Body of pancreas (tissue), 4 donors: ENCODE data around the gene NUP50. TPM values are rescaled to one million over a fixed set of nuclear protein-coding genes. Genes with fewer than 3 reads are reported as not detected.
A peak's percentile ranks its signal among the peaks of the same experiment; 100 is the strongest.

ENCODE experiments used
- ATAC-seq: fragments of 150-250 bp; one replicate; pipeline ENCODE4 v1.9.1; 2016
- DNase-seq, 4 donors: peaks; one replicate each; pipeline ENCODE4 v3.0.0-alpha.2; 2019
- H3K27ac ChIP-seq, 4 donors: fragments of 200-600 bp; sonication (generic); 1 replicate in 3 of 4; 2 replicates in 1 of 4; pipeline versions ENCODE4 v1.5.1 to v1.6.1; 2016 to 2019; ENCODE audit warnings: mild to moderate bottlenecking in 1 of 4, mixed read lengths in 1 of 4, moderate library complexity in 1 of 4
- H3K27me3 ChIP-seq, 2 donors: fragments of 200-600 bp; sonication (generic); one replicate each; pipeline ENCODE4 v1.6.0; 2016; ENCODE audit warnings: mild to moderate bottlenecking in 1 of 2
- H3K36me3 ChIP-seq, 2 donors: fragments of 200-600 bp; sonication (generic); replicated peaks in 1 of 2; 2 replicates each; pipeline ENCODE4 v1.5.1; 2016; ENCODE audit warnings: low read depth in 2 of 2; ENCODE audit not compliant: insufficient read depth in 1 of 2
- H3K4me1 ChIP-seq: fragments of 200-600 bp; sonication (generic); one replicate; pipeline ENCODE4 v1.6.0; 2016
- H3K4me3 ChIP-seq, 2 donors: fragments of 200-600 bp; sonication (generic); 1 replicate in 1 of 2; 2 replicates in 1 of 2; pipeline ENCODE4 v1.5.1; 2016 to 2019
- H3K9me3 ChIP-seq, 3 donors: fragments of 200-600 bp; sonication (generic); 1 replicate in 2 of 3; 2 replicates in 1 of 3; pipeline ENCODE4 v1.5.1; 2016
- CTCF ChIP-seq, 7 experiments: fragments of 450-650 bp in 4 of 7; fragments of 200-600 bp in 3 of 7; sonication (generic) in 3 of 7; IDR thresholded peaks; one replicate each; pipeline ENCODE4 v1.5.1; 2016 to 2019; ENCODE audit warnings: antibody characterized with exemption in 7 of 7
- POLR2A ChIP-seq, 3 donors: fragments of 450-650 bp; IDR thresholded peaks; one replicate each; pipeline ENCODE4 v1.6.1; 2016; ENCODE audit warnings: antibody characterized with exemption in 3 of 3, mild to moderate bottlenecking in 2 of 3
- WGBS, 2 donors: methylation state at CpG; one replicate each; pipeline ENCODE4 v1.1.5; 2017; 5-methylcytosine and 5-hydroxymethylcytosine counted together
- intact Hi-C: fragments of 100-400 bp; cut with DNase I; formaldehyde crosslinking; loops from one replicate; pipeline ENCODE4 v1.15.1; 2023
- total RNA-seq, 2 donors: library from RNA; depleted of rRNA; stranded (reverse); fragments of >200 nt; gene quantifications; one replicate each; pipeline ENCODE4 v1.1.0, GENCODE V29; 2016

Gene NUP50
- total RNA-seq, 2 donors from 2014 or later = 39.2 to 43.1 TPM

GRCh38 chr22:45208696-45208992, 44.9 kb downstream of the NUP50 start:
- Histone ChIP-seq H3K4me1 (peaks cover 20% of the 10 kb centered on the region), H3K27ac (peak overlapping the region in 2 of 4 donors; percentile 11 to 36), H3K9me3 (no peaks in the 10 kb centered on the region), H3K27me3 (no peaks in the 10 kb centered on the region), H3K36me3 (peaks cover 0 to 2% of the 10 kb centered on the region in 2 donors), H3K4me3 (no peak overlapping the region)
- no peak for ATAC-seq
- TF ChIP-seq CTCF (IDR thresholded peaks at IDR 0.05) = no peak
- TF ChIP-seq POLR2A (IDR thresholded peaks at IDR 0.05) = no peak
- WGBS, 2 donors = 70 to 80% methylated on average over 10 of the region's 10 CpGs
- DNase-seq = peak in 1 of 4 donors; percentile 52
- intact Hi-C loops = no loop called here

- Histone ChIP-seq H3K27ac (no peak overlapping the region), H3K9me3 (no peaks in the 10 kb centered on the region), H3K36me3 (peaks cover 0 to 2% of the 10 kb centered on the region in 2 donors), H3K27me3 (no peaks in the 10 kb centered on the region), H3K4me1 (peaks cover 20% of the 10 kb centered on the region), H3K4me3 (no peak overlapping the region)
- intact Hi-C loops = no loop called here
- TF ChIP-seq POLR2A (IDR thresholded peaks at IDR 0.05) (no peak), CTCF (IDR thresholded peaks at IDR 0.05) (peak in 5 of 7 experiments; percentile 10 to 38 (median 31))
- no peak for DNase-seq
- no peak for ATAC-seq
- 52 to 58% methylated on average over 17 to 29 of the region's 29 CpGs for WGBS, 2 donors
These were observed 45.5 kb downstream of the NUP50 start for GRCh38 chr22:45208993-45209838.

GRCh38 chr22:45210174-45210573, 46.4 kb downstream of the NUP50 start:
- H3K27ac ChIP-seq = no peak overlapping the region
- intact Hi-C loops = no loop called here
- no peak for ATAC-seq

GRCh38 chr22:45210577-45210976, 46.9 kb downstream of the NUP50 start:
- TF ChIP-seq POLR2A (IDR thresholded peaks at IDR 0.05) (no peak), CTCF (IDR thresholded peaks at IDR 0.05) (no peak)
- DNase-seq (no peak), ATAC-seq (no peak)
- no peaks in the 10 kb centered on the region for H3K27me3 ChIP-seq
- peaks cover 20% of the 10 kb centered on the region for H3K4me1 ChIP-seq
- no peak overlapping the region for H3K4me3 ChIP-seq
- intact Hi-C loops = no loop called here
- no peaks in the 10 kb centered on the region for H3K36me3 ChIP-seq
- H3K9me3 ChIP-seq = no peaks in the 10 kb centered on the region
- 92 to 97% methylated on average over 11 of the region's 11 CpGs for WGBS, 2 donors
- no peak overlapping the region for H3K27ac ChIP-seq

More at GRCh38 chr22:45210174-45210573, 46.4 kb downstream of the NUP50 start:
- Histone ChIP-seq H3K27me3 (no peaks in the 10 kb centered on the region), H3K4me3 (no peak overlapping the region), H3K9me3 (no peaks in the 10 kb centered on the region), H3K36me3 (no peaks in the 10 kb centered on the region), H3K4me1 (peaks cover 20% of the 10 kb centered on the region)
- no peak for TF ChIP-seq CTCF (IDR thresholded peaks at IDR 0.05)
- WGBS, 2 donors = 90 to 100% methylated on average over 1 to 7 of the region's 7 CpGs
- no peak for DNase-seq

- Histone ChIP-seq H3K36me3 (no peaks in the 10 kb centered on the region), H3K27ac (no peak overlapping the region), H3K9me3 (no peaks in the 10 kb centered on the region), H3K27me3 (no peaks in the 10 kb centered on the region), H3K4me3 (no peak overlapping the region), H3K4me1 (peaks cover 21% of the 10 kb centered on the region)
- WGBS, 2 donors = 94 to 95% methylated on average over 7 to 8 of the region's 8 CpGs
- TF ChIP-seq CTCF (IDR thresholded peaks at IDR 0.05) = no peak
- no peak for TF ChIP-seq POLR2A (IDR thresholded peaks at IDR 0.05)
- DNase-seq (no peak), ATAC-seq (no peak)
- intact Hi-C loops = no loop called here
These were observed 47.3 kb downstream of the NUP50 start for GRCh38 chr22:45210991-45211390.
